ENCODE measurements around the gene CCDC201.
"Not testable (repeated sequence)": the region's sequence is repeated elsewhere in the genome, so short reads cannot be mapped to it uniquely, and the experiment has no call there.

The CCDC201 gene

GRCh38 chr7:45872116-45873034 is 507 bp downstream of the CCDC201 start:
- no peak for DNase-seq

- no peak for DNase-seq
These were observed 3.5 kb downstream of the CCDC201 start for GRCh38 chr7:45869426-45869825.

GRCh38 chr7:45867471-45867870 is 5.4 kb downstream of the CCDC201 start:
- DNase-seq: no peak

- DNase-seq: no peak
These were observed 7.1 kb downstream of the CCDC201 start for GRCh38 chr7:45865594-45866410.

- DNase-seq: no peak
These were observed 9.2 kb downstream of the CCDC201 start for GRCh38 chr7:45863715-45864114.

GRCh38 chr7:45856888-45857287 is 16.0 kb downstream of the CCDC201 start:
- not testable (repeated sequence) for DNase-seq

- DNase-seq: not testable (repeated sequence)
These were observed 17.2 kb downstream of the CCDC201 start for GRCh38 chr7:45855680-45856079.

GRCh38 chr7:45853491-45853890 is 19.4 kb downstream of the CCDC201 start:
- DNase-seq: not testable (repeated sequence)

- DNase-seq: not testable (repeated sequence)
These were observed 19.9 kb downstream of the CCDC201 start for GRCh38 chr7:45852984-45853383.

- DNase-seq: not testable (repeated sequence)
These were observed 24.1 kb downstream of the CCDC201 start for GRCh38 chr7:45848734-45849133.

GRCh38 chr7:45846536-45846935 is 26.3 kb downstream of the CCDC201 start:
- not testable (repeated sequence) for DNase-seq

GRCh38 chr7:45841926-45842717 is 30.8 kb downstream of the CCDC201 start:
- DNase-seq: not testable (repeated sequence)

GRCh38 chr7:45838852-45839251 is 34.0 kb downstream of the CCDC201 start:
- DNase-seq: not testable (repeated sequence)

GRCh38 chr7:45832433-45833177 is 40.3 kb downstream of the CCDC201 start:
- not testable (repeated sequence) for DNase-seq

- not testable (repeated sequence) for DNase-seq
These were observed 43.0 kb downstream of the CCDC201 start for GRCh38 chr7:45829846-45830245.

GRCh38 chr7:45827731-45828130 is 45.2 kb downstream of the CCDC201 start:
- not testable (repeated sequence) for DNase-seq

GRCh38 chr7:45826550-45826949 is 46.3 kb downstream of the CCDC201 start:
- DNase-seq: not testable (repeated sequence)

- not testable (repeated sequence) for DNase-seq
These were observed 54.1 kb downstream of the CCDC201 start for GRCh38 chr7:45818763-45819162.

GRCh38 chr7:45817913-45818312 is 55.0 kb downstream of the CCDC201 start:
- DNase-seq: not testable (repeated sequence)

GRCh38 chr7:45817016-45817415 is 55.9 kb downstream of the CCDC201 start:
- not testable (repeated sequence) for DNase-seq

GRCh38 chr7:45814216-45815118 is 58.4 kb downstream of the CCDC201 start:
- DNase-seq: not testable (repeated sequence)

Measured in cortex of kidney (tissue), 1 donor.